K562 (cell line): ENCODE data around the gene ADGRB2. TPM values are rescaled to one million over a fixed set of nuclear protein-coding genes. Genes with fewer than 3 reads are reported as not detected.

Experiments used
- CBX2 ChIP-seq: fragments of 200-600 bp; sonication (generic); IDR thresholded peaks from one replicate; pipeline ENCODE4 v1.6.1; 2012; ENCODE audit warnings: mild to moderate bottlenecking, low read length, inconsistent platforms; ENCODE audit not compliant: insufficient read depth, poor library complexity, severe bottlenecking
- ESRRA ChIP-seq: fragments of 450-650 bp; IDR thresholded peaks from 2 replicates; pipeline ENCODE4 v1.6.1; 2014; ENCODE audit warnings: low read depth, mild to moderate bottlenecking, moderate library complexity, borderline replicate concordance
- MED1 ChIP-seq: sonication (generic); formaldehyde crosslinking; IDR thresholded peaks from 2 replicates; pipeline ENCODE4 v1.8.1; 2023; ENCODE audit warnings: missing genetic modification reagents, borderline replicate concordance
- NCOA6 ChIP-seq: fragments of 450-650 bp; IDR thresholded peaks from 2 replicates; pipeline ENCODE4 v1.6.1; 2017; ENCODE audit warnings: mild to moderate bottlenecking
- POU5F1 ChIP-seq: fragments of 150-350 bp; IDR thresholded peaks from 2 replicates; pipeline ENCODE4 v1.6.1; 2014; ENCODE audit warnings: borderline replicate concordance, low read length, low read depth, mild to moderate bottlenecking; ENCODE audit not compliant: partially characterized antibody
- PPARD ChIP-seq: fragments of 250-450 bp; sonication (Bioruptor Pico); IDR thresholded peaks from 2 replicates; pipeline ENCODE4 v1.8.0; 2022; ENCODE audit warnings: inconsistent platforms, mild to moderate bottlenecking, moderate library complexity
- SAFB2 ChIP-seq: fragments of 200-400 bp; formaldehyde crosslinking; IDR thresholded peaks from 2 replicates; pipeline ENCODE4 v1.6.1; 2018; ENCODE audit warnings: borderline replicate concordance, low read length, low read depth, moderate library complexity; ENCODE audit not compliant: severe bottlenecking
- SETDB1 ChIP-seq: IDR thresholded peaks from one replicate; pipeline ENCODE4 v1.6.1; 2012; ENCODE audit warnings: low read length, control low read depth, inconsistent platforms
- TEAD1 ChIP-seq, 2 experiments: fragments of 450-650 bp in 1 of 2; sonication (generic) in 1 of 2; formaldehyde crosslinking; IDR thresholded peaks; 2 replicates each; pipeline versions ENCODE4 v1.4.0 to v1.8.0; 2020 to 2022; ENCODE audit warnings: mild to moderate bottlenecking in 2 of 2, missing genetic modification reagents in 1 of 2
- THRAP3 ChIP-seq: fragments of 450-650 bp; IDR thresholded peaks from 2 replicates; pipeline ENCODE4 v1.6.1; 2016; ENCODE audit warnings: mild to moderate bottlenecking, inconsistent platforms, borderline replicate concordance
- ZNF41 ChIP-seq: fragments of 250-450 bp; sonication (Bioruptor Pico); conservative IDR thresholded peaks from 2 replicates; pipeline ENCODE4 v1.4.0; 2020; ENCODE audit warnings: mild to moderate bottlenecking
- ZNF699 ChIP-seq: fragments of 250-450 bp; sonication (Bioruptor Pico); IDR thresholded peaks from 2 replicates; pipeline ENCODE4 v1.8.0; 2021; ENCODE audit warnings: mild to moderate bottlenecking, moderate library complexity; ENCODE audit not compliant: insufficient replicate concordance
- polyA plus RNA-seq, 8 experiments: library from polyadenylated mRNA; depleted of rRNA in 4 of 8; stranded (reverse) in 5 of 8; unstranded in 3 of 8; fragments of >200 nt; fragmentation: Nextera tagmentation in 2 of 8; fragmentation: Illumina TruSeq in 1 of 8; extraction: Ambion mirVana in 2 of 8; extraction: Trizol in 1 of 8; gene quantifications; 2 replicates each; pipeline versions ENCODE4 v1.2.1 to v1.2.3, GENCODE V29; 2011 to 2014; ENCODE audit warnings: inconsistent platforms in 1 of 8, missing spikeins in 1 of 8
- total RNA-seq, 7 experiments: library from RNA; depleted of rRNA in 6 of 7; stranded (reverse); fragments of >200 nt in 6 of 7; fragmentation: Illumina TruSeq in 2 of 7; extraction: Trizol in 2 of 7; gene quantifications; 2 replicates each; pipeline versions ENCODE4 v1.2.1 to v1.2.3, GENCODE V29; 2011 to 2021; ENCODE audit warnings: low replicate concordance in 1 of 7
- TF ChIP-seq, protein P1 (sequence below): fragments of 250-450 bp; sonication (Bioruptor Pico); IDR thresholded peaks from 2 replicates; pipeline ENCODE4 v1.8.0; 2021; ENCODE audit warnings: moderate library complexity, mild to moderate bottlenecking, inconsistent platforms
- TF ChIP-seq, protein P2 (sequence below): fragments of 250-450 bp; sonication (Bioruptor Pico); IDR thresholded peaks from 2 replicates; pipeline ENCODE4 v1.5.1; 2021; ENCODE audit warnings: mild to moderate bottlenecking
- TF ChIP-seq, protein P3 (sequence below): sonication (generic); formaldehyde crosslinking; IDR thresholded peaks from 2 replicates; pipeline ENCODE4 v1.8.1; 2023; ENCODE audit warnings: mild to moderate bottlenecking, missing genetic modification reagents
- TF ChIP-seq, protein P4 (sequence below): sonication (generic); formaldehyde crosslinking; IDR thresholded peaks from 2 replicates; pipeline ENCODE4 v1.4.0; 2020; ENCODE audit warnings: mild to moderate bottlenecking, missing genetic modification reagents
- TF ChIP-seq, protein P5 (sequence below): fragments of 450-650 bp; formaldehyde crosslinking; IDR thresholded peaks from 2 replicates; pipeline ENCODE4 v1.4.0; 2020; ENCODE audit warnings: mild to moderate bottlenecking, moderate library complexity

The ADGRB2 gene
- total and polyA plus RNA-seq, 9 of the 15 experiments (the other 6 are each of a cell fraction or from before 2014, with no cell fraction given): 0.04 to 0.23 (median 0.20) TPM; not detected in 2

DNA sequence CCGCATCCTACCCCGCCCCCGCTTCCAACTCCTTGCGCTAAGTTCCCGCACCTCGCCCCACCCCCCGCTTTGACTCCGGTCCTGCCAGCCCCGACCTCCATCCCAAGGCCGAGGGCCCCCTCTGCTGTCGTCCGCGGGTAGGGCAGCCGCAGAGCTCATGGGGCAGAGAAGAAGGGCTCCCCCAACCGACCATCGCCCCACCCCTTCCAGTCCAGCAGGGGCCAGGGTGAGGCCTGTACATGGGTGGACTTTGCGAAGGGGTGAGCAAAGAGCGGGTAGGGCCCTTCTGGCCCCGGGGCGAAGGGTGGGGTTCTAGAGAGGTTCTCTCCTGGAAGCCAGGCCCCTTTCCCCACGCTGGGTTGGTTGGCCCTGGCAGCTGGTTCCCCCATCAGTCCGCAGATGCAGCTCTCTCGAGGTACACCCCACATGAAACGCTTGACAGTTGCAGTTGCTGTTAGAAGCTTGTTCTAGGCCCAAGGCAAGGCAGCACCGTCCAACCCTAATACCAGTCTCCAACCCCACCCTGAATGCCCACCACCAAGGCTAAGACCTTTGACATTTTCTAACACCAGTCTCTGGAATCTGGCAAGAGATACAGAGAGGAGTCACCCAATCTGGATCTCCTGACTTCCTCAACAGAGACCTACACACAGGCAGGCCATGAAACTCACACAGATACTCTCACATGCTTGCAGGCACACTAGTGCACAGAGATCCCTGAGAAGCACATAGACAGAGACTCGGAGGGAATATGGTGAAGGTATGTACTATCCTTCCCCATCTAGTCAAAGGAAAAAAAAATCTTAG, 25.3 kb upstream of the ADGRB2 start (continued):
- TF ChIP-seq THRAP3: no peak
- TF ChIP-seq, protein P1, sequence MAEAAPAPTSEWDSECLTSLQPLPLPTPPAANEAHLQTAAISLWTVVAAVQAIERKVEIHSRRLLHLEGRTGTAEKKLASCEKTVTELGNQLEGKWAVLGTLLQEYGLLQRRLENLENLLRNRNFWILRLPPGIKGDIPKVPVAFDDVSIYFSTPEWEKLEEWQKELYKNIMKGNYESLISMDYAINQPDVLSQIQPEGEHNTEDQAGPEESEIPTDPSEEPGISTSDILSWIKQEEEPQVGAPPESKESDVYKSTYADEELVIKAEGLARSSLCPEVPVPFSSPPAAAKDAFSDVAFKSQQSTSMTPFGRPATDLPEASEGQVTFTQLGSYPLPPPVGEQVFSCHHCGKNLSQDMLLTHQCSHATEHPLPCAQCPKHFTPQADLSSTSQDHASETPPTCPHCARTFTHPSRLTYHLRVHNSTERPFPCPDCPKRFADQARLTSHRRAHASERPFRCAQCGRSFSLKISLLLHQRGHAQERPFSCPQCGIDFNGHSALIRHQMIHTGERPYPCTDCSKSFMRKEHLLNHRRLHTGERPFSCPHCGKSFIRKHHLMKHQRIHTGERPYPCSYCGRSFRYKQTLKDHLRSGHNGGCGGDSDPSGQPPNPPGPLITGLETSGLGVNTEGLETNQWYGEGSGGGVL (CRISPR knock-in tag): no peak
- no peak for TF ChIP-seq POU5F1
- TF ChIP-seq ESRRA: no peak; the same call in 1 of the 2 replicates
- no peak; a peak in 1 of 4 replicates for TF ChIP-seq TEAD1 (CRISPR knock-in tag; IDR thresholded peaks at IDR 0.05)
- TF ChIP-seq, protein P2, sequence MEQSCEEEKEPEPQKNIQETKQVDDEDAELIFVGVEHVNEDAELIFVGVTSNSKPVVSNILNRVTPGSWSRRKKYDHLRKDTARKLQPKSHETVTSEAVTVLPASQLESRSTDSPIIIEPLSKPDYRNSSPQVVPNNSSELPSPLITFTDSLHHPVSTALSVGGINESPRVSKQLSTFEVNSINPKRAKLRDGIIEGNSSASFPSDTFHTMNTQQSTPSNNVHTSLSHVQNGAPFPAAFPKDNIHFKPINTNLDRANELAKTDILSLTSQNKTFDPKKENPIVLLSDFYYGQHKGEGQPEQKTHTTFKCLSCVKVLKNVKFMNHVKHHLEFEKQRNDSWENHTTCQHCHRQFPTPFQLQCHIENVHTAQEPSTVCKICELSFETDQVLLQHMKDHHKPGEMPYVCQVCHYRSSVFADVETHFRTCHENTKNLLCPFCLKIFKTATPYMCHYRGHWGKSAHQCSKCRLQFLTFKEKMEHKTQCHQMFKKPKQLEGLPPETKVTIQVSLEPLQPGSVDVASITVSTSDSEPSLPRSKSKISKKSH: no peak
- TF ChIP-seq, protein P3, sequence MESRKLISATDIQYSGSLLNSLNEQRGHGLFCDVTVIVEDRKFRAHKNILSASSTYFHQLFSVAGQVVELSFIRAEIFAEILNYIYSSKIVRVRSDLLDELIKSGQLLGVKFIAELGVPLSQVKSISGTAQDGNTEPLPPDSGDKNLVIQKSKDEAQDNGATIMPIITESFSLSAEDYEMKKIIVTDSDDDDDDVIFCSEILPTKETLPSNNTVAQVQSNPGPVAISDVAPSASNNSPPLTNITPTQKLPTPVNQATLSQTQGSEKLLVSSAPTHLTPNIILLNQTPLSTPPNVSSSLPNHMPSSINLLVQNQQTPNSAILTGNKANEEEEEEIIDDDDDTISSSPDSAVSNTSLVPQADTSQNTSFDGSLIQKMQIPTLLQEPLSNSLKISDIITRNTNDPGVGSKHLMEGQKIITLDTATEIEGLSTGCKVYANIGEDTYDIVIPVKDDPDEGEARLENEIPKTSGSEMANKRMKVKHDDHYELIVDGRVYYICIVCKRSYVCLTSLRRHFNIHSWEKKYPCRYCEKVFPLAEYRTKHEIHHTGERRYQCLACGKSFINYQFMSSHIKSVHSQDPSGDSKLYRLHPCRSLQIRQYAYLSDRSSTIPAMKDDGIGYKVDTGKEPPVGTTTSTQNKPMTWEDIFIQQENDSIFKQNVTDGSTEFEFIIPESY: 0 out of 2 replicates have a peak, but pooled peaks have one; percentile 12
- TF ChIP-seq PPARD (CRISPR knock-in tag): no peak
- TF ChIP-seq SETDB1: no peak
- TF ChIP-seq, protein P4, sequence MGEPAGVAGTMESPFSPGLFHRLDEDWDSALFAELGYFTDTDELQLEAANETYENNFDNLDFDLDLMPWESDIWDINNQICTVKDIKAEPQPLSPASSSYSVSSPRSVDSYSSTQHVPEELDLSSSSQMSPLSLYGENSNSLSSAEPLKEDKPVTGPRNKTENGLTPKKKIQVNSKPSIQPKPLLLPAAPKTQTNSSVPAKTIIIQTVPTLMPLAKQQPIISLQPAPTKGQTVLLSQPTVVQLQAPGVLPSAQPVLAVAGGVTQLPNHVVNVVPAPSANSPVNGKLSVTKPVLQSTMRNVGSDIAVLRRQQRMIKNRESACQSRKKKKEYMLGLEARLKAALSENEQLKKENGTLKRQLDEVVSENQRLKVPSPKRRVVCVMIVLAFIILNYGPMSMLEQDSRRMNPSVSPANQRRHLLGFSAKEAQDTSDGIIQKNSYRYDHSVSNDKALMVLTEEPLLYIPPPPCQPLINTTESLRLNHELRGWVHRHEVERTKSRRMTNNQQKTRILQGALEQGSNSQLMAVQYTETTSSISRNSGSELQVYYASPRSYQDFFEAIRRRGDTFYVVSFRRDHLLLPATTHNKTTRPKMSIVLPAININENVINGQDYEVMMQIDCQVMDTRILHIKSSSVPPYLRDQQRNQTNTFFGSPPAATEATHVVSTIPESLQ (CRISPR knock-in tag): peak; percentile 51; the same call in 1 of the 2 replicates
- TF ChIP-seq, protein P5, sequence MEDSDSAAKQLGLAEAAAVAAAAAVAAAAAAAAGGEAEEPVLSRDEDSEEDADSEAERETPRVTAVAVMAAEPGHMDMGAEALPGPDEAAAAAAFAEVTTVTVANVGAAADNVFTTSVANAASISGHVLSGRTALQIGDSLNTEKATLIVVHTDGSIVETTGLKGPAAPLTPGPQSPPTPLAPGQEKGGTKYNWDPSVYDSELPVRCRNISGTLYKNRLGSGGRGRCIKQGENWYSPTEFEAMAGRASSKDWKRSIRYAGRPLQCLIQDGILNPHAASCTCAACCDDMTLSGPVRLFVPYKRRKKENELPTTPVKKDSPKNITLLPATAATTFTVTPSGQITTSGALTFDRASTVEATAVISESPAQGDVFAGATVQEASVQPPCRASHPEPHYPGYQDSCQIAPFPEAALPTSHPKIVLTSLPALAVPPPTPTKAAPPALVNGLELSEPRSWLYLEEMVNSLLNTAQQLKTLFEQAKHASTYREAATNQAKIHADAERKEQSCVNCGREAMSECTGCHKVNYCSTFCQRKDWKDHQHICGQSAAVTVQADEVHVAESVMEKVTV (CRISPR knock-in tag): peak; percentile 97
- TF ChIP-seq MED1 (CRISPR knock-in tag): no peak
- TF ChIP-seq ZNF41: no peak
- TF ChIP-seq NCOA6: no peak
- TF ChIP-seq CBX2: no peak
- TF ChIP-seq ZNF699 (CRISPR knock-in tag): no peak
- no peak for TF ChIP-seq SAFB2
